Peyer's patch (tissue), 4 donors: ENCODE data around the gene CACNA2D1. TPM values are rescaled to one million over a fixed set of nuclear protein-coding genes. Genes with fewer than 3 reads are reported as not detected.

Experiments
- DNase-seq, 3 donors: peaks; one replicate each; pipeline ENCODE4 v3.0.0-alpha.2; 2017 to 2019
- H3K27ac ChIP-seq, 4 donors: fragments of 200-600 bp; sonication (generic); one replicate each; pipeline ENCODE4 v1.5.1; 2016 to 2019
- H3K27me3 ChIP-seq, 2 donors: fragments of 200-600 bp; sonication (generic); one replicate each; pipeline ENCODE4 v1.5.1; 2019
- H3K36me3 ChIP-seq, 3 donors: fragments of 200-600 bp; sonication (generic); one replicate each; pipeline ENCODE4 v1.5.1; 2016 to 2019
- H3K4me1 ChIP-seq, 4 donors: fragments of 200-600 bp; sonication (generic); one replicate each; pipeline ENCODE4 v1.5.1; 2016 to 2019
- H3K4me3 ChIP-seq, 4 donors: fragments of 200-600 bp; sonication (generic); 1 replicate in 3 of 4; 2 replicates in 1 of 4; pipeline ENCODE4 v1.5.1; 2016 to 2019; ENCODE audit warnings: mild to moderate bottlenecking in 1 of 4
- H3K9me3 ChIP-seq, 4 donors: fragments of 200-600 bp; sonication (generic); one replicate each; pipeline ENCODE4 v1.5.1; 2016 to 2019; ENCODE audit warnings: mild to moderate bottlenecking in 1 of 4
- CTCF ChIP-seq, 6 experiments: fragments of 450-650 bp in 4 of 6; fragments of 200-600 bp in 2 of 6; sonication (generic) in 1 of 6; IDR thresholded peaks; one replicate each; pipeline ENCODE4 v1.5.1; 2017 to 2019; ENCODE audit warnings: antibody characterized with exemption in 6 of 6, mild to moderate bottlenecking in 3 of 6, moderate library complexity in 1 of 6
- POLR2A ChIP-seq, 2 donors: fragments of 450-650 bp; IDR thresholded peaks; one replicate each; pipeline ENCODE4 v1.5.1; 2017; ENCODE audit warnings: antibody characterized with exemption in 2 of 2, mild to moderate bottlenecking in 2 of 2, moderate library complexity in 2 of 2
- total RNA-seq, 4 donors: library from RNA; depleted of rRNA; stranded (reverse); fragments of >200 nt; gene quantifications; one replicate each; pipeline ENCODE4 v1.1.0, GENCODE V29; 2016

Gene CACNA2D1
- total RNA-seq, 4 donors from 2014 or later, result 5.5 to 85.0 (median 11.5) TPM

GRCh38 chr7:82234457-82235049, 209.0 kb downstream of the CACNA2D1 start:
- no peaks in the 10 kb centered on the region for H3K36me3 ChIP-seq
- H3K27ac ChIP-seq, result no peak overlapping the region
- H3K27me3 ChIP-seq, result no peaks in the 10 kb centered on the region
- no peak overlapping the region for H3K4me3 ChIP-seq
- H3K4me1 ChIP-seq, result no peaks in the 10 kb centered on the region
- TF ChIP-seq POLR2A (IDR thresholded peaks at IDR 0.05) (no peak), CTCF (IDR thresholded peaks at IDR 0.05) (peak in 4 of 6 experiments; percentile 36 to 49 (median 46))
- no peak for DNase-seq
- H3K9me3 ChIP-seq, result no peaks in the 10 kb centered on the region

GRCh38 chr7:82230811-82231581, 212.6 kb downstream of the CACNA2D1 start:
- Histone ChIP-seq H3K36me3 (no peaks in the 10 kb centered on the region), H3K27ac (no peak overlapping the region), H3K4me3 (no peak overlapping the region), H3K9me3 (no peaks in the 10 kb centered on the region), H3K4me1 (no peaks in the 10 kb centered on the region), H3K27me3 (no peaks in the 10 kb centered on the region)
- no peak for DNase-seq
- no peak for TF ChIP-seq POLR2A (IDR thresholded peaks at IDR 0.05)
- no peak for TF ChIP-seq CTCF (IDR thresholded peaks at IDR 0.05)

- Histone ChIP-seq H3K36me3 (no peaks in the 10 kb centered on the region), H3K9me3 (no peaks in the 10 kb centered on the region), H3K4me3 (no peak overlapping the region), H3K27me3 (no peaks in the 10 kb centered on the region), H3K27ac (no peak overlapping the region), H3K4me1 (no peaks in the 10 kb centered on the region)
- DNase-seq, result no peak
- TF ChIP-seq CTCF (IDR thresholded peaks at IDR 0.05), result no peak
- TF ChIP-seq POLR2A (IDR thresholded peaks at IDR 0.05), result no peak
These were observed 214.4 kb downstream of the CACNA2D1 start for GRCh38 chr7:82229164-82229563.

- DNase-seq, result no peak
- H3K4me3 ChIP-seq, result no peak overlapping the region
- H3K36me3 ChIP-seq, result no peaks in the 10 kb centered on the region
- H3K4me1 ChIP-seq, result no peaks in the 10 kb centered on the region
- no peak for TF ChIP-seq POLR2A (IDR thresholded peaks at IDR 0.05)
- H3K9me3 ChIP-seq, result no peaks in the 10 kb centered on the region
- no peak overlapping the region for H3K27ac ChIP-seq
- no peaks in the 10 kb centered on the region for H3K27me3 ChIP-seq
These were observed 217.4 kb downstream of the CACNA2D1 start for GRCh38 chr7:82226191-82226590.

- no peaks in the 10 kb centered on the region for H3K4me1 ChIP-seq
- no peak for DNase-seq
- TF ChIP-seq CTCF (IDR thresholded peaks at IDR 0.05), result no peak
- no peak for TF ChIP-seq POLR2A (IDR thresholded peaks at IDR 0.05)
These were observed 219.0 kb downstream of the CACNA2D1 start for GRCh38 chr7:82224529-82224928.

GRCh38 chr7:82223580-82223979, 220.0 kb downstream of the CACNA2D1 start:
- H3K27ac ChIP-seq, result no peak overlapping the region
- DNase-seq, result no peak
- H3K4me3 ChIP-seq, result no peak overlapping the region
- H3K27me3 ChIP-seq, result no peaks in the 10 kb centered on the region
- no peaks in the 10 kb centered on the region for H3K9me3 ChIP-seq
- no peaks in the 10 kb centered on the region for H3K4me1 ChIP-seq
- H3K36me3 ChIP-seq, result no peaks in the 10 kb centered on the region
- TF ChIP-seq CTCF (IDR thresholded peaks at IDR 0.05), result no peak
- TF ChIP-seq POLR2A (IDR thresholded peaks at IDR 0.05), result no peak

More at GRCh38 chr7:82224529-82224928, 219.0 kb downstream of the CACNA2D1 start:
- no peaks in the 10 kb centered on the region for H3K9me3 ChIP-seq
- H3K36me3 ChIP-seq, result no peaks in the 10 kb centered on the region
- no peak overlapping the region for H3K4me3 ChIP-seq
- no peaks in the 10 kb centered on the region for H3K27me3 ChIP-seq
- no peak overlapping the region for H3K27ac ChIP-seq
